Measurements from ENCODE around the gene NT5M. TPM values are rescaled to one million over a fixed set of nuclear protein-coding genes. Genes with fewer than 3 reads are reported as not detected.

The NT5M gene
- total and polyA plus RNA-seq, 2 donors, result 6.0 to 7.3 TPM

- Histone ChIP-seq H3K4me3 (ENCODE audit: low read length in 2 of 2) (no peak overlapping the region), H3K9me3 (ENCODE audit: control insufficient read depth in 2 of 2, insufficient read depth in 1 of 2, low read length in 1 of 2) (peaks cover 0 to 1% of the 10 kb centered on the region in 2 donors), H3K27me3 (ENCODE audit: control insufficient read depth in 2 of 2, insufficient read depth in 1 of 2, low read length in 1 of 2) (no peaks in the 10 kb centered on the region), H3K27ac (ENCODE audit: low read depth in 1 of 2, low read length in 1 of 2) (no peak overlapping the region), H3K4me1 (ENCODE audit: control insufficient read depth in 2 of 2, insufficient read depth in 2 of 2, low read length in 2 of 2) (no peaks in the 10 kb centered on the region), H3K36me3 (ENCODE audit: control insufficient read depth in 2 of 2, insufficient read depth in 2 of 2, low read length in 1 of 2) (peaks cover 0 to 9% of the 10 kb centered on the region in 2 donors)
- DNase-seq (ENCODE audit: low read depth in 6 of 9, low spot score in 9 of 9), result no peak
- WGBS, result 93% methylated on average over 14 of the region's 14 CpGs
Observed at GRCh38 chr17:17344507-17345293, 41.5 kb downstream of the NT5M start.

- 96% methylated on average over 4 of the region's 4 CpGs for WGBS
- Histone ChIP-seq H3K27ac (ENCODE audit: low read depth in 1 of 2, low read length in 1 of 2) (no peak overlapping the region), H3K27me3 (ENCODE audit: control insufficient read depth in 2 of 2, insufficient read depth in 1 of 2, low read length in 1 of 2) (no peaks in the 10 kb centered on the region), H3K4me1 (ENCODE audit: control insufficient read depth in 2 of 2, insufficient read depth in 2 of 2, low read length in 2 of 2) (no peaks in the 10 kb centered on the region), H3K9me3 (ENCODE audit: control insufficient read depth in 2 of 2, insufficient read depth in 1 of 2, low read length in 1 of 2) (peaks cover 0 to 1% of the 10 kb centered on the region in 2 donors), H3K4me3 (ENCODE audit: low read length in 2 of 2) (no peak overlapping the region), H3K36me3 (ENCODE audit: control insufficient read depth in 2 of 2, insufficient read depth in 2 of 2, low read length in 1 of 2) (peaks cover 0 to 9% of the 10 kb centered on the region in 2 donors)
- DNase-seq (ENCODE audit: low read depth in 6 of 9, low spot score in 9 of 9), result no peak
Observed at GRCh38 chr17:17345294-17345597, 42.1 kb downstream of the NT5M start.

GRCh38 chr17:17345686-17346427 lies 42.7 kb downstream of the NT5M start:
- WGBS, result 97% methylated on average over 14 of the region's 14 CpGs

GRCh38 chr17:17346428-17347233 lies 43.5 kb downstream of the NT5M start:
- WGBS, result 91% methylated on average over 31 of the region's 31 CpGs
- H3K27ac ChIP-seq (ENCODE audit: low read depth in 1 of 2, low read length in 1 of 2), result no peak overlapping the region
- H3K36me3 ChIP-seq (ENCODE audit: control insufficient read depth in 2 of 2, insufficient read depth in 2 of 2, low read length in 1 of 2), result peaks cover 0 to 9% of the 10 kb centered on the region in 2 donors
- H3K27me3 ChIP-seq (ENCODE audit: control insufficient read depth in 2 of 2, insufficient read depth in 1 of 2, low read length in 1 of 2), result no peaks in the 10 kb centered on the region
- no peak overlapping the region for H3K4me3 ChIP-seq (ENCODE audit: low read length in 2 of 2)
- no peak for DNase-seq (ENCODE audit: low read depth in 6 of 9, low spot score in 9 of 9)
- peaks cover 0 to 1% of the 10 kb centered on the region in 2 donors for H3K9me3 ChIP-seq (ENCODE audit: control insufficient read depth in 2 of 2, insufficient read depth in 1 of 2, low read length in 1 of 2)
- H3K4me1 ChIP-seq (ENCODE audit: control insufficient read depth in 2 of 2, insufficient read depth in 2 of 2, low read length in 2 of 2), result no peaks in the 10 kb centered on the region

More at GRCh38 chr17:17345686-17346427, 42.7 kb downstream of the NT5M start:
- no peak for DNase-seq (ENCODE audit: low read depth in 6 of 9, low spot score in 9 of 9)
- Histone ChIP-seq H3K36me3 (ENCODE audit: control insufficient read depth in 2 of 2, insufficient read depth in 2 of 2, low read length in 1 of 2) (peaks cover 0 to 9% of the 10 kb centered on the region in 2 donors), H3K4me3 (ENCODE audit: low read length in 2 of 2) (no peak overlapping the region), H3K27me3 (ENCODE audit: control insufficient read depth in 2 of 2, insufficient read depth in 1 of 2, low read length in 1 of 2) (no peaks in the 10 kb centered on the region), H3K4me1 (ENCODE audit: control insufficient read depth in 2 of 2, insufficient read depth in 2 of 2, low read length in 2 of 2) (no peaks in the 10 kb centered on the region), H3K9me3 (ENCODE audit: control insufficient read depth in 2 of 2, insufficient read depth in 1 of 2, low read length in 1 of 2) (peaks cover 0 to 1% of the 10 kb centered on the region in 2 donors), H3K27ac (ENCODE audit: low read depth in 1 of 2, low read length in 1 of 2) (no peak overlapping the region)

GRCh38 chr17:17347234-17347955 lies 44.2 kb downstream of the NT5M start:
- Histone ChIP-seq H3K4me3 (ENCODE audit: low read length in 2 of 2) (no peak overlapping the region), H3K27ac (ENCODE audit: low read depth in 1 of 2, low read length in 1 of 2) (no peak overlapping the region), H3K36me3 (ENCODE audit: control insufficient read depth in 2 of 2, insufficient read depth in 2 of 2, low read length in 1 of 2) (peaks cover 0 to 9% of the 10 kb centered on the region in 2 donors), H3K27me3 (ENCODE audit: control insufficient read depth in 2 of 2, insufficient read depth in 1 of 2, low read length in 1 of 2) (no peaks in the 10 kb centered on the region), H3K4me1 (ENCODE audit: control insufficient read depth in 2 of 2, insufficient read depth in 2 of 2, low read length in 2 of 2) (no peaks in the 10 kb centered on the region), H3K9me3 (ENCODE audit: control insufficient read depth in 2 of 2, insufficient read depth in 1 of 2, low read length in 1 of 2) (peaks cover 0 to 1% of the 10 kb centered on the region in 2 donors)
- DNase-seq (ENCODE audit: low read depth in 6 of 9, low spot score in 9 of 9), result no peak
- WGBS, result 97% methylated on average over 15 of the region's 15 CpGs

- no peak for DNase-seq (ENCODE audit: low read depth in 6 of 9, low spot score in 9 of 9)
- Histone ChIP-seq H3K36me3 (ENCODE audit: control insufficient read depth in 2 of 2, insufficient read depth in 2 of 2, low read length in 1 of 2) (peaks cover 0 to 9% of the 10 kb centered on the region in 2 donors), H3K27ac (ENCODE audit: low read depth in 1 of 2, low read length in 1 of 2) (no peak overlapping the region), H3K27me3 (ENCODE audit: control insufficient read depth in 2 of 2, insufficient read depth in 1 of 2, low read length in 1 of 2) (no peaks in the 10 kb centered on the region), H3K4me3 (ENCODE audit: low read length in 2 of 2) (no peak overlapping the region), H3K9me3 (ENCODE audit: control insufficient read depth in 2 of 2, insufficient read depth in 1 of 2, low read length in 1 of 2) (peaks cover 0 to 1% of the 10 kb centered on the region in 2 donors), H3K4me1 (ENCODE audit: control insufficient read depth in 2 of 2, insufficient read depth in 2 of 2, low read length in 2 of 2) (no peaks in the 10 kb centered on the region)
- WGBS, result 98% methylated on average over 10 of the region's 10 CpGs
Observed at GRCh38 chr17:17347956-17348871, 45.0 kb downstream of the NT5M start.

- Histone ChIP-seq H3K4me1 (ENCODE audit: control insufficient read depth in 2 of 2, insufficient read depth in 2 of 2, low read length in 2 of 2) (no peaks in the 10 kb centered on the region), H3K27me3 (ENCODE audit: control insufficient read depth in 2 of 2, insufficient read depth in 1 of 2, low read length in 1 of 2) (no peaks in the 10 kb centered on the region), H3K27ac (ENCODE audit: low read depth in 1 of 2, low read length in 1 of 2) (no peak overlapping the region), H3K4me3 (ENCODE audit: low read length in 2 of 2) (no peak overlapping the region), H3K36me3 (ENCODE audit: control insufficient read depth in 2 of 2, insufficient read depth in 2 of 2, low read length in 1 of 2) (peaks cover 0 to 9% of the 10 kb centered on the region in 2 donors), H3K9me3 (ENCODE audit: control insufficient read depth in 2 of 2, insufficient read depth in 1 of 2, low read length in 1 of 2) (peaks cover 0 to 1% of the 10 kb centered on the region in 2 donors)
- WGBS, result 92% methylated on average over 11 of the region's 11 CpGs
- DNase-seq (ENCODE audit: low read depth in 6 of 9, low spot score in 9 of 9), result no peak
Observed at GRCh38 chr17:17348872-17349723, 45.9 kb downstream of the NT5M start.

Data from thymus (tissue), 11 donors.